ENCODE data around the gene BSN.
A peak's percentile ranks its signal among the peaks of the same experiment; 100 is the strongest.

BSN gene

GRCh38 chr3:49602877-49603411 lies 48.7 kb downstream of the BSN start:
- no peak for DNase-seq

GRCh38 chr3:49606427-49606826 lies 52.1 kb downstream of the BSN start:
- no peak for DNase-seq

GRCh38 chr3:49607105-49607591 lies 52.9 kb downstream of the BSN start:
- peak; percentile 36 for DNase-seq

- DNase-seq = no peak
Measured at GRCh38 chr3:49607796-49608195, 53.5 kb downstream of the BSN start.

GRCh38 chr3:49609314-49609713 lies 55.0 kb downstream of the BSN start:
- no peak for DNase-seq

GRCh38 chr3:49609815-49610214 lies 55.5 kb downstream of the BSN start:
- peak; percentile 54 for DNase-seq

- no peak for DNase-seq
Measured at GRCh38 chr3:49610666-49611280, 56.5 kb downstream of the BSN start.

GRCh38 chr3:49611291-49611690 lies 57.0 kb downstream of the BSN start:
- no peak for DNase-seq

GRCh38 chr3:49611719-49612118 lies 57.4 kb downstream of the BSN start:
- DNase-seq = no peak

- no peak for DNase-seq
Measured at GRCh38 chr3:49614936-49615335, 60.7 kb downstream of the BSN start.

GRCh38 chr3:49616061-49616460 lies 61.8 kb downstream of the BSN start:
- DNase-seq = no peak

- DNase-seq = peak; percentile 82
Measured at GRCh38 chr3:49616491-49616941, 62.2 kb downstream of the BSN start.

- DNase-seq = no peak
Measured at GRCh38 chr3:49617390-49618013, 63.2 kb downstream of the BSN start.

GRCh38 chr3:49618412-49618811 lies 64.1 kb downstream of the BSN start:
- no peak for DNase-seq

GRCh38 chr3:49619649-49620048 lies 65.4 kb downstream of the BSN start:
- DNase-seq = no peak

- no peak for DNase-seq
Measured at GRCh38 chr3:49620728-49621127, 66.5 kb downstream of the BSN start.

GRCh38 chr3:49623071-49623470 lies 68.8 kb downstream of the BSN start:
- no peak for DNase-seq

- no peak for DNase-seq
Measured at GRCh38 chr3:49625071-49625470, 70.8 kb downstream of the BSN start.

GRCh38 chr3:49626101-49626581 lies 71.9 kb downstream of the BSN start:
- DNase-seq = no peak

- DNase-seq = no peak
Measured at GRCh38 chr3:49626796-49627195, 72.5 kb downstream of the BSN start.

GRCh38 chr3:49627634-49628033 lies 73.4 kb downstream of the BSN start:
- no peak for DNase-seq

- DNase-seq = no peak
Measured at GRCh38 chr3:49628249-49628648, 74.0 kb downstream of the BSN start.

GRCh38 chr3:49629451-49629850 lies 75.2 kb downstream of the BSN start:
- no peak for DNase-seq

- DNase-seq = no peak
Measured at GRCh38 chr3:49629866-49630265, 75.6 kb downstream of the BSN start.

Measured in femur (tissue), 1 donor.